SK-N-SH (cell line): Measurements from ENCODE around the gene ANAPC16.

ENCODE experiments used
- CHD2 ChIP-seq: fragments of 150-350 bp; IDR thresholded peaks from 2 replicates; pipeline ENCODE4 v1.6.1; 2018; ENCODE audit warnings: low read length; ENCODE audit not compliant: partially characterized antibody
- CTCF ChIP-seq: fragments of 200-600 bp; sonication (generic); IDR thresholded peaks from 2 replicates; pipeline ENCODE4 v1.6.1; 2017; ENCODE audit warnings: antibody characterized with exemption, mild to moderate bottlenecking, moderate library complexity
- EP300 ChIP-seq, 2 experiments: IDR thresholded peaks; 2 replicates each; pipeline versions ENCODE4 v1.4.0 to v1.6.1; 2012; ENCODE audit warnings: borderline replicate concordance in 1 of 2, low read depth in 1 of 2, low read length in 1 of 2
- FOXJ3 ChIP-seq: sonication (generic); formaldehyde crosslinking; IDR thresholded peaks from 2 replicates; pipeline ENCODE4 v1.5.1; 2020; ENCODE audit warnings: mild to moderate bottlenecking, missing genetic modification reagents
- FOXM1 ChIP-seq: IDR thresholded peaks from 2 replicates; pipeline ENCODE4 v1.4.0; 2012; ENCODE audit warnings: low read depth, mild to moderate bottlenecking
- GATA2 ChIP-seq: sonication (generic); formaldehyde crosslinking; IDR thresholded peaks from 2 replicates; pipeline ENCODE4 v1.5.0; 2020; ENCODE audit warnings: mild to moderate bottlenecking, missing genetic modification reagents
- JUND ChIP-seq: IDR thresholded peaks from 2 replicates; pipeline ENCODE4 v1.4.0; 2012
- POLR2AphosphoS5 ChIP-seq: IDR thresholded peaks from 2 replicates; pipeline ENCODE4 v1.6.1; 2012; ENCODE audit warnings: low read depth, low read length
- TEAD4 ChIP-seq: IDR thresholded peaks from 2 replicates; pipeline ENCODE4 v1.4.0; 2012; ENCODE audit warnings: mild to moderate bottlenecking, borderline replicate concordance; ENCODE audit not compliant: insufficient read depth
- YY1 ChIP-seq: IDR thresholded peaks from 2 replicates; pipeline ENCODE4 v1.4.0; 2012; ENCODE audit warnings: low read depth, mild to moderate bottlenecking
- TF ChIP-seq, protein P1 (sequence below): IDR thresholded peaks from 2 replicates; pipeline ENCODE4 v1.4.0; 2012; ENCODE audit warnings: low read depth, borderline replicate concordance
- TF ChIP-seq, protein P2 (sequence below): IDR thresholded peaks from 2 replicates; pipeline ENCODE4 v1.6.1; 2012; ENCODE audit warnings: mild to moderate bottlenecking, low read depth, low read length, moderate library complexity
- TF ChIP-seq, protein P3 (sequence below): IDR thresholded peaks from 2 replicates; pipeline ENCODE4 v1.4.0; 2012; ENCODE audit warnings: low read depth

GRCh38 chr10:72258617-72259016 lies 42.8 kb downstream of the ANAPC16 start:
- TF ChIP-seq YY1 (no peak), CTCF (no peak), TEAD4 (no peak), POLR2AphosphoS5 (no peak), EP300 (IDR thresholded peaks at IDR 0.05; ENCODE audit: borderline replicate concordance in 1 of 2, low read depth in 1 of 2, low read length in 1 of 2) (no peak), CHD2 (no peak), JUND (no peak), FOXM1 (no peak), FOXJ3 (CRISPR knock-in tag) (no peak), GATA2 (no peak)
- TF ChIP-seq, protein P1, sequence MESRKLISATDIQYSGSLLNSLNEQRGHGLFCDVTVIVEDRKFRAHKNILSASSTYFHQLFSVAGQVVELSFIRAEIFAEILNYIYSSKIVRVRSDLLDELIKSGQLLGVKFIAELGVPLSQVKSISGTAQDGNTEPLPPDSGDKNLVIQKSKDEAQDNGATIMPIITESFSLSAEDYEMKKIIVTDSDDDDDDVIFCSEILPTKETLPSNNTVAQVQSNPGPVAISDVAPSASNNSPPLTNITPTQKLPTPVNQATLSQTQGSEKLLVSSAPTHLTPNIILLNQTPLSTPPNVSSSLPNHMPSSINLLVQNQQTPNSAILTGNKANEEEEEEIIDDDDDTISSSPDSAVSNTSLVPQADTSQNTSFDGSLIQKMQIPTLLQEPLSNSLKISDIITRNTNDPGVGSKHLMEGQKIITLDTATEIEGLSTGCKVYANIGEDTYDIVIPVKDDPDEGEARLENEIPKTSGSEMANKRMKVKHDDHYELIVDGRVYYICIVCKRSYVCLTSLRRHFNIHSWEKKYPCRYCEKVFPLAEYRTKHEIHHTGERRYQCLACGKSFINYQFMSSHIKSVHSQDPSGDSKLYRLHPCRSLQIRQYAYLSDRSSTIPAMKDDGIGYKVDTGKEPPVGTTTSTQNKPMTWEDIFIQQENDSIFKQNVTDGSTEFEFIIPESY, result no peak
- TF ChIP-seq, protein P2, sequence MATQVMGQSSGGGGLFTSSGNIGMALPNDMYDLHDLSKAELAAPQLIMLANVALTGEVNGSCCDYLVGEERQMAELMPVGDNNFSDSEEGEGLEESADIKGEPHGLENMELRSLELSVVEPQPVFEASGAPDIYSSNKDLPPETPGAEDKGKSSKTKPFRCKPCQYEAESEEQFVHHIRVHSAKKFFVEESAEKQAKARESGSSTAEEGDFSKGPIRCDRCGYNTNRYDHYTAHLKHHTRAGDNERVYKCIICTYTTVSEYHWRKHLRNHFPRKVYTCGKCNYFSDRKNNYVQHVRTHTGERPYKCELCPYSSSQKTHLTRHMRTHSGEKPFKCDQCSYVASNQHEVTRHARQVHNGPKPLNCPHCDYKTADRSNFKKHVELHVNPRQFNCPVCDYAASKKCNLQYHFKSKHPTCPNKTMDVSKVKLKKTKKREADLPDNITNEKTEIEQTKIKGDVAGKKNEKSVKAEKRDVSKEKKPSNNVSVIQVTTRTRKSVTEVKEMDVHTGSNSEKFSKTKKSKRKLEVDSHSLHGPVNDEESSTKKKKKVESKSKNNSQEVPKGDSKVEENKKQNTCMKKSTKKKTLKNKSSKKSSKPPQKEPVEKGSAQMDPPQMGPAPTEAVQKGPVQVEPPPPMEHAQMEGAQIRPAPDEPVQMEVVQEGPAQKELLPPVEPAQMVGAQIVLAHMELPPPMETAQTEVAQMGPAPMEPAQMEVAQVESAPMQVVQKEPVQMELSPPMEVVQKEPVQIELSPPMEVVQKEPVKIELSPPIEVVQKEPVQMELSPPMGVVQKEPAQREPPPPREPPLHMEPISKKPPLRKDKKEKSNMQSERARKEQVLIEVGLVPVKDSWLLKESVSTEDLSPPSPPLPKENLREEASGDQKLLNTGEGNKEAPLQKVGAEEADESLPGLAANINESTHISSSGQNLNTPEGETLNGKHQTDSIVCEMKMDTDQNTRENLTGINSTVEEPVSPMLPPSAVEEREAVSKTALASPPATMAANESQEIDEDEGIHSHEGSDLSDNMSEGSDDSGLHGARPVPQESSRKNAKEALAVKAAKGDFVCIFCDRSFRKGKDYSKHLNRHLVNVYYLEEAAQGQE, result no peak
- TF ChIP-seq, protein P3, sequence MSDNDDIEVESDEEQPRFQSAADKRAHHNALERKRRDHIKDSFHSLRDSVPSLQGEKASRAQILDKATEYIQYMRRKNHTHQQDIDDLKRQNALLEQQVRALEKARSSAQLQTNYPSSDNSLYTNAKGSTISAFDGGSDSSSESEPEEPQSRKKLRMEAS, result no peak
